Spleen (tissue), 11 donors: ENCODE measurements around the gene PAQR6. TPM values are rescaled to one million over a fixed set of nuclear protein-coding genes. Genes with fewer than 3 reads are reported as not detected.

Source experiments
- DNase-seq: peaks from one replicate; pipeline ENCODE4 v3.0.0-alpha.2; 2020
- H3K27ac ChIP-seq, 8 donors: fragments of 200-600 bp; sonication (generic) in 7 of 8; 1 replicate in 4 of 8; 2 replicates in 4 of 8; pipeline versions ENCODE4 v1.5.0 to v1.8.0; 2016 to 2021; ENCODE audit warnings: inconsistent platforms in 4 of 8, mild to moderate bottlenecking in 4 of 8, moderate library complexity in 1 of 8
- H3K27me3 ChIP-seq, 7 donors: fragments of 200-600 bp; sonication (generic) in 6 of 7; replicated peaks in 1 of 7; 1 replicate in 4 of 7; 2 replicates in 3 of 7; pipeline versions ENCODE4 v1.5.0 to v1.8.0; 2016 to 2021; ENCODE audit warnings: inconsistent platforms in 3 of 7, mild to moderate bottlenecking in 1 of 7
- H3K36me3 ChIP-seq, 6 donors: fragments of 200-600 bp; sonication (generic) in 5 of 6; 1 replicate in 4 of 6; 2 replicates in 2 of 6; pipeline versions ENCODE4 v1.5.0 to v1.8.0; 2016 to 2021; ENCODE audit warnings: inconsistent platforms in 2 of 6
- H3K4me1 ChIP-seq, 6 donors: fragments of 200-600 bp; sonication (generic) in 5 of 6; 1 replicate in 3 of 6; 2 replicates in 3 of 6; pipeline versions ENCODE4 v1.5.0 to v1.8.0; 2016 to 2021; ENCODE audit warnings: inconsistent platforms in 3 of 6
- H3K4me3 ChIP-seq, 8 donors: fragments of 200-600 bp; sonication (generic) in 7 of 8; 1 replicate in 4 of 8; 2 replicates in 4 of 8; pipeline versions ENCODE4 v1.5.0 to v1.8.0; 2016 to 2021; ENCODE audit warnings: inconsistent platforms in 4 of 8, mild to moderate bottlenecking in 4 of 8, moderate library complexity in 2 of 8
- H3K9me3 ChIP-seq, 8 donors: fragments of 200-600 bp; sonication (generic) in 7 of 8; 1 replicate in 4 of 8; 2 replicates in 4 of 8; pipeline versions ENCODE4 v1.5.0 to v1.8.0; 2016 to 2021; ENCODE audit warnings: inconsistent platforms in 4 of 8
- POLR2A ChIP-seq, 3 donors: fragments of 450-650 bp; IDR thresholded peaks; one replicate each; pipeline ENCODE4 v1.5.1; 2017; ENCODE audit warnings: antibody characterized with exemption in 3 of 3, mild to moderate bottlenecking in 1 of 3
- POLR2AphosphoS5 ChIP-seq, 3 donors: sonication (generic); formaldehyde crosslinking; IDR thresholded peaks; one replicate each; pipeline ENCODE4 v1.5.1; 2017; ENCODE audit warnings: antibody characterized with exemption in 3 of 3
- WGBS, 5 donors: extraction: QIAGEN DNeasy Blood & Tissue Kit in 3 of 5; methylation state at CpG; one replicate each; pipeline versions ENCODE4 v1.1.5 to v1.1.7; 2013 to 2018; 5-methylcytosine and 5-hydroxymethylcytosine counted together
- intact Hi-C: fragments of 100-400 bp; cut with DNase I; formaldehyde crosslinking; loops from one replicate; pipeline ENCODE4 v1.15.0; 2023; ENCODE audit warnings: low total_unique reads
- polyA plus RNA-seq, 3 donors: library from polyadenylated mRNA; stranded (reverse); fragments of 200-250 nt; gene quantifications; one replicate each; pipeline ENCODE4 v1.2.1, GENCODE V29; 2013
- total RNA-seq, 7 donors: library from RNA; depleted of rRNA in 3 of 7; stranded (reverse); fragments of >200 nt in 3 of 7; fragmentation: NEBNext Ultra II Directional in 4 of 7; extraction: Animal tissue kit (Norgen Biotek cat#: 25700) in 4 of 7; gene quantifications; one replicate each; pipeline versions ENCODE4 v1.1.0 to v1.2.1, GENCODE V29; 2016 to 2021
- TF ChIP-seq, protein P1 (sequence below), 11 experiments: fragments of 200-600 bp in 7 of 11; fragments of 450-650 bp in 4 of 11; sonication (generic) in 4 of 11; IDR thresholded peaks in 8 of 11; conservative IDR thresholded peaks in 3 of 11; 1 replicate in 7 of 11; 2 replicates in 4 of 11; pipeline versions ENCODE4 v1.4.0 to v1.8.0; 2016 to 2021; ENCODE audit warnings: antibody characterized with exemption in 11 of 11, inconsistent platforms in 4 of 11, mild to moderate bottlenecking in 1 of 11
- donor health status: healthy with polysubstance abuse.
- donor health status: DM: no; HTN: no; CAD: no; lungs with moderate emphysema.
- donor health status: DM: no; HTN: no; CAD: no.
- donor health status: Bipolar disorder and iron deficiency.
- donor health status: healthy.
- donor health status: DM: no; HTN: no; CAD: no.
- donor health status: DM: yes; HTN: yes; CAD: no.

Gene PAQR6
- total and polyA plus RNA-seq, 10 donors: 0.80 to 4.0 (median 2.0) TPM

DNA sequence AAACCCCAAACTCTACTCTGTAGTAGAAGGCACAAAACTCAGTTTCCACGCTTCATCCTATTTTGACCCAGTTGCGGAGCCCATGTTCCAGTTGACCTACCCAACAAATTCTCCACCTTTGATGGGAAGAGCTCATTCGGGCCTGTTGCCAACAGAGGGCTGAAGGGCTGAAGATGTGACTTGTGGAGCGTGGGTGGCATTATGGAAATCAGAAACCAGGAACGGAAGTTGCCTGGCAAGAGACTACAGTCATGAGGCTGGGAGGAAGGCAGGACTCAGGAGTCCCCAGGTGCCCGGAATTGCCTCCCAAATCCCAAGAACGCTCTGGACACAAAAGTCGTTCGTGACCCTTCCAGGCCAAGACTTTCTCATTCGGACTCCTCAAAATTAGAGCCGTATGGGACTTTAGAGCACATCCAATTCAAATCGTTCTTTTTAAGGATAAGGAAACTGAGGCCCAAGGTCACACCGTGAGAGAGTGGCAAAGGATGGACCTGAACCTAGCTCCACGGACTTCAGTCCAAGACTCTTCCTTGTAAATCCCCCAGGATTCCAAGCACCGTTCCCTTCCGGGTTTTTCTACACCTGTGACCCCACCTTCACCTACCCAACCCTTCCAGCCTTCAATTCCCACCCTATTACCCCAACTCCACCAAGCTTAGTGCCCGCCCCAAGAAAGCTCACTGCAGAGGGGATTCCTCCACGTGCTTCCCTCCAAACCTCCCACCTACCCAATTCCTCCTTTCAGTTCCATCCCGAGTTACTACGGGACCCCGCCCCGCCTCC, 34.0 kb upstream of the PAQR6 start:
- Histone ChIP-seq H3K27me3 (no peaks in the 10 kb centered on the region), H3K36me3 (peaks cover 0 to 53% (median 36%) of the 10 kb centered on the region in 6 donors), H3K9me3 (no peaks in the 10 kb centered on the region), H3K27ac (peak overlapping the region; percentile 90 to 97 (median 94)), H3K4me1 (peaks cover 14 to 72% (median 43%) of the 10 kb centered on the region in 6 donors), H3K4me3 (peak overlapping the region; percentile 62 to 87 (median 72))
- 5 to 11% (median 8%) methylated on average over 22 of the region's 22 CpGs for WGBS, 5 donors
- no peak for DNase-seq
- TF ChIP-seq, protein P1, sequence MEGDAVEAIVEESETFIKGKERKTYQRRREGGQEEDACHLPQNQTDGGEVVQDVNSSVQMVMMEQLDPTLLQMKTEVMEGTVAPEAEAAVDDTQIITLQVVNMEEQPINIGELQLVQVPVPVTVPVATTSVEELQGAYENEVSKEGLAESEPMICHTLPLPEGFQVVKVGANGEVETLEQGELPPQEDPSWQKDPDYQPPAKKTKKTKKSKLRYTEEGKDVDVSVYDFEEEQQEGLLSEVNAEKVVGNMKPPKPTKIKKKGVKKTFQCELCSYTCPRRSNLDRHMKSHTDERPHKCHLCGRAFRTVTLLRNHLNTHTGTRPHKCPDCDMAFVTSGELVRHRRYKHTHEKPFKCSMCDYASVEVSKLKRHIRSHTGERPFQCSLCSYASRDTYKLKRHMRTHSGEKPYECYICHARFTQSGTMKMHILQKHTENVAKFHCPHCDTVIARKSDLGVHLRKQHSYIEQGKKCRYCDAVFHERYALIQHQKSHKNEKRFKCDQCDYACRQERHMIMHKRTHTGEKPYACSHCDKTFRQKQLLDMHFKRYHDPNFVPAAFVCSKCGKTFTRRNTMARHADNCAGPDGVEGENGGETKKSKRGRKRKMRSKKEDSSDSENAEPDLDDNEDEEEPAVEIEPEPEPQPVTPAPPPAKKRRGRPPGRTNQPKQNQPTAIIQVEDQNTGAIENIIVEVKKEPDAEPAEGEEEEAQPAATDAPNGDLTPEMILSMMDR (IDR thresholded peaks at IDR 0.05 in 8 of 11, conservative IDR thresholded peaks at IDR 0.05 in 3 of 11): no peak
- no peak for TF ChIP-seq POLR2AphosphoS5 (IDR thresholded peaks at IDR 0.05)
- TF ChIP-seq POLR2A (IDR thresholded peaks at IDR 0.05): no peak
- intact Hi-C loops: no loop called here

DNA sequence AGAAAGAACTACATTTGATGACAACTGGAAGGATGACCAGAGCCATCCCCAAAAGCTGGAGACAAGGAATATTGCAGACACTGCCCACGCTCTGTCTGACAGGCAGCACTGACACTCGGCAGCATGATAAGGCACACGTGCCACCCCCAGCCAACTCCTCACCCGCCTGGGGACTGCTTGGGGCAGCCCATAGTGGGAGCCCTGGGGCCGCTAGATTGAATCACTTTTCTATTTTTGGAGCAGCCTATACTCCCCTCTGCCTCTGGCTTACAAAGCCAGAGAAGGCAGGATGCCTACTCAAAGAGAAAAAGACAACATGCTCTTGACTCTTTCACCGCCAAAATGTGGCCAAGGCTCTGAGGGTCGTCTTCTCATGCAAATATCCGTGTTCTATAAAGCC, 33.4 kb upstream of the PAQR6 start:
- TF ChIP-seq POLR2A (IDR thresholded peaks at IDR 0.05) (no peak), POLR2AphosphoS5 (IDR thresholded peaks at IDR 0.05) (no peak)
- TF ChIP-seq, protein P1 (IDR thresholded peaks at IDR 0.05 in 8 of 11, conservative IDR thresholded peaks at IDR 0.05 in 3 of 11): no peak
- 19 to 35% (median 26%) methylated on average over 8 of the region's 8 CpGs for WGBS, 5 donors
- H3K27ac ChIP-seq: peak overlapping the region in 6 of 8 donors; percentile 9 to 97 (median 94)
- intact Hi-C loops: no loop called here
- peak overlapping the region; percentile 62 to 87 (median 72) for H3K4me3 ChIP-seq
- H3K36me3 ChIP-seq: peaks cover 0 to 53% (median 37%) of the 10 kb centered on the region in 6 donors
- no peak for DNase-seq
- H3K4me1 ChIP-seq: peaks cover 14 to 78% (median 44%) of the 10 kb centered on the region in 6 donors
- no peaks in the 10 kb centered on the region for H3K9me3 ChIP-seq
- no peaks in the 10 kb centered on the region for H3K27me3 ChIP-seq

DNA sequence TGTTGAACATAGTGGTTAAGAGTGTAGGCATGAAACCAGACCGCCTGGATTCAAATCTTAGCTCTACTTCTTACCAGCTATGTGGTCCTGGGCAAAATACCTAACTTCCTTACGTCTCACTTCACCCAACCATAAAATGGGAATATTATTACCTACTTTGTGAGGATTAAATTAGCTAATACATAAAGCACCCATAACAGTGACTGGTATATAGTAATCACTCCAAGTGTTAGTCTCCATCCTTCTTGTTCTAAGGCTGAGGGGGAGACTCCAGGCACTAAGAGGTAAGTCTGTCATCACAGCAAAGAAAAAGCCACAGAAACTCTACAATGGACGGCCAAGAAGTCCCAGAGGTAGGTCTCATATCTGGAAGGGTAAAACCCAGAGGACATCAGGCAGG, 32.0 kb upstream of the PAQR6 start:
- Histone ChIP-seq H3K36me3 (peaks cover 0 to 55% (median 42%) of the 10 kb centered on the region in 6 donors), H3K4me3 (no peak overlapping the region), H3K27ac (no peak overlapping the region), H3K27me3 (no peaks in the 10 kb centered on the region), H3K9me3 (no peaks in the 10 kb centered on the region), H3K4me1 (peaks cover 14 to 72% (median 43%) of the 10 kb centered on the region in 6 donors)
- 86 to 93% (median 88%) methylated on average over 3 of the region's 3 CpGs for WGBS, 5 donors
- DNase-seq: no peak
- TF ChIP-seq POLR2AphosphoS5 (IDR thresholded peaks at IDR 0.05) (no peak), POLR2A (IDR thresholded peaks at IDR 0.05) (no peak)
- TF ChIP-seq, protein P1 (IDR thresholded peaks at IDR 0.05 in 8 of 11, conservative IDR thresholded peaks at IDR 0.05 in 3 of 11): no peak
- intact Hi-C loops: no loop called here

DNA sequence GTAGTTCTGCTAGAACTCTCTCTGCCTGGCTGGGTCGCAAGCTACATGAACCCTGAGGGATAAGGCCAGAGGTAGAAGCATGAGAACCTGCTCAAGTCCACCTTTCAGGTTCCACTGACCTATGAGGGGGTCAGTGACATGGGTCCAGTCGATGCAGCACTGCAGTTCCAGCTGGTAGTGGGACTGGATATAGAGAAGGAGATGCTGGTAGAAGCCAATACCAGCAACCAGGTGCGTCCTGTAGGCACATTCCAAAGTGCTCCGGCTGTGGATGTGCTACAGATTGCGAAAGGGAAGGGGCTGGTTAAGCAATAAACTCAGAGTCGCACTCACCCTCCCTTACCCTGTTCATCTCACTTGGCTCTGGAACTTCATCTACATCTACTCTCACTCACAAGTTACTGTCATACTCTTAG, 29.1 kb upstream of the PAQR6 start:
- no peak for DNase-seq
- Histone ChIP-seq H3K4me1 (peaks cover 9 to 50% (median 24%) of the 10 kb centered on the region in 6 donors), H3K4me3 (peak overlapping the region in 1 of 8 donors; percentile 15), H3K27me3 (no peaks in the 10 kb centered on the region), H3K9me3 (no peaks in the 10 kb centered on the region), H3K27ac (peak overlapping the region in 6 of 8 donors; percentile 15 to 87 (median 70)), H3K36me3 (peaks cover 2 to 84% (median 70%) of the 10 kb centered on the region in 6 donors)
- WGBS, 5 donors: 39 to 86% (median 56%) methylated on average over 6 of the region's 6 CpGs
- TF ChIP-seq POLR2AphosphoS5 (IDR thresholded peaks at IDR 0.05) (no peak), POLR2A (IDR thresholded peaks at IDR 0.05) (no peak)
- TF ChIP-seq, protein P1 (IDR thresholded peaks at IDR 0.05 in 8 of 11, conservative IDR thresholded peaks at IDR 0.05 in 3 of 11): no peak
- intact Hi-C loops: no loop called here
